Measurements from ENCODE around the gene MYO5A. TPM values are rescaled to one million over a fixed set of nuclear protein-coding genes. Genes with fewer than 3 reads are reported as not detected.

Gene MYO5A
- total and polyA plus RNA-seq, 9 of the 15 experiments (the other 6 are each of a cell fraction or from before 2014, with no cell fraction given): 0.03 to 0.82 (median 0.40) TPM

- TF ChIP-seq ZNF277 (CRISPR knock-in tag; IDR thresholded peaks at IDR 0.05; ENCODE audit: borderline replicate concordance) (no peak), ZNF217 (CRISPR knock-in tag; IDR thresholded peaks at IDR 0.05) (no peak), ZNF518B (CRISPR knock-in tag; IDR thresholded peaks at IDR 0.05) (no peak), ATF3 (IDR thresholded peaks at IDR 0.05) (peak; percentile 78), ATF3 (CRISPR knock-in tag; conservative IDR thresholded peaks at IDR 0.05) (no peak), VEZF1 (CRISPR knock-in tag; IDR thresholded peaks at IDR 0.05) (no peak), ADNP (tag; IDR thresholded peaks at IDR 0.05) (no peak), GTF2F1 (IDR thresholded peaks at IDR 0.05; ENCODE audit: low read depth, low read length) (no peak), FIP1L1 (IDR thresholded peaks at IDR 0.05; ENCODE audit: low read depth, low read length, poor library complexity, severe bottlenecking) (no peak), CREM (IDR thresholded peaks at IDR 0.05; ENCODE audit: low read depth) (no peak)
Observed at GRCh38 chr15:52540374-52541012, 11.8 kb upstream of the MYO5A start (continued).

Data from K562 (cell line).